SIG-M5 treated with dmso at 0.1 percent for 504 hours (cell line): ENCODE results near the gene DNMBP.
"Not testable (repeated sequence)": the region's sequence is repeated elsewhere in the genome, so short reads cannot be mapped to it uniquely, and the experiment has no call there.

Source experiments
- DNase-seq: peaks from one replicate; lab custom pipeline; 2025; ENCODE audit not compliant: unreplicated experiment; lab: John Stamatoyannopoulos, UW

DNMBP gene

GRCh38 chr10:99993701-99994689 is 15.8 kb downstream of the DNMBP start:
- DNase-seq = peak; percentile 77

GRCh38 chr10:99985637-99986036 is 24.1 kb downstream of the DNMBP start:
- not testable (repeated sequence) for DNase-seq

- no peak for DNase-seq
Measured at GRCh38 chr10:99984211-99985034, 25.3 kb downstream of the DNMBP start.

- no peak for DNase-seq
Measured at GRCh38 chr10:99983280-99983988, 26.3 kb downstream of the DNMBP start.

- DNase-seq = no peak
Measured at GRCh38 chr10:99982728-99983127, 27.0 kb downstream of the DNMBP start.

- no peak for DNase-seq
Measured at GRCh38 chr10:99981581-99982199, 28.1 kb downstream of the DNMBP start.

- no peak for DNase-seq
Measured at GRCh38 chr10:99979066-99979685, 30.6 kb downstream of the DNMBP start.

- DNase-seq = no peak
Measured at GRCh38 chr10:99977916-99978315, 31.8 kb downstream of the DNMBP start.

- no peak for DNase-seq
Measured at GRCh38 chr10:99976886-99977665, 32.7 kb downstream of the DNMBP start.

GRCh38 chr10:99975942-99976809 is 33.6 kb downstream of the DNMBP start:
- no peak for DNase-seq

GRCh38 chr10:99975106-99975829 is 34.5 kb downstream of the DNMBP start:
- DNase-seq = no peak

GRCh38 chr10:99973190-99973589 is 36.6 kb downstream of the DNMBP start:
- DNase-seq = no peak

GRCh38 chr10:99967961-99968360 is 41.8 kb downstream of the DNMBP start:
- DNase-seq = no peak

GRCh38 chr10:99966306-99966705 is 43.4 kb downstream of the DNMBP start:
- DNase-seq = no peak

GRCh38 chr10:99965700-99966099 is 44.0 kb downstream of the DNMBP start:
- no peak for DNase-seq

- DNase-seq = no peak
Measured at GRCh38 chr10:99964791-99965190, 45.0 kb downstream of the DNMBP start.

- DNase-seq = not testable (repeated sequence)
Measured at GRCh38 chr10:99963467-99964165, 46.1 kb downstream of the DNMBP start.
